Measurements from ENCODE around the gene NTM.

Gene NTM

GRCh38 chr11:131572423-131572822, 202.0 kb downstream of the NTM start:
- DNase-seq = no peak

GRCh38 chr11:131579932-131580387, 209.5 kb downstream of the NTM start:
- DNase-seq = no peak

GRCh38 chr11:131580476-131580875, 210.1 kb downstream of the NTM start:
- no peak for DNase-seq

- no peak for DNase-seq
Measured at GRCh38 chr11:131581046-131581445, 210.6 kb downstream of the NTM start.

- no peak for DNase-seq
Measured at GRCh38 chr11:131582021-131582525, 211.7 kb downstream of the NTM start.

- no peak for DNase-seq
Measured at GRCh38 chr11:131583421-131583820, 213.0 kb downstream of the NTM start.

GRCh38 chr11:131583938-131584337, 213.5 kb downstream of the NTM start:
- no peak for DNase-seq

- no peak for DNase-seq
Measured at GRCh38 chr11:131584785-131585592, 214.6 kb downstream of the NTM start.

- DNase-seq = no peak
Measured at GRCh38 chr11:131588057-131588456, 217.6 kb downstream of the NTM start.

GRCh38 chr11:131591051-131591461, 220.6 kb downstream of the NTM start:
- DNase-seq = no peak

- no peak for DNase-seq
Measured at GRCh38 chr11:131592152-131592551, 221.7 kb downstream of the NTM start.

GRCh38 chr11:131592734-131593133, 222.3 kb downstream of the NTM start:
- no peak for DNase-seq

GRCh38 chr11:131593301-131593700, 222.9 kb downstream of the NTM start:
- no peak for DNase-seq

GRCh38 chr11:131595797-131596196, 225.4 kb downstream of the NTM start:
- DNase-seq = no peak

GRCh38 chr11:131597890-131598289, 227.5 kb downstream of the NTM start:
- DNase-seq = no peak

GRCh38 chr11:131598305-131598704, 227.9 kb downstream of the NTM start:
- DNase-seq = no peak

- no peak for DNase-seq
Measured at GRCh38 chr11:131599285-131599684, 228.9 kb downstream of the NTM start.

GRCh38 chr11:131600628-131601027, 230.2 kb downstream of the NTM start:
- DNase-seq = no peak

- DNase-seq = no peak
Measured at GRCh38 chr11:131601586-131601985, 231.2 kb downstream of the NTM start.

GRCh38 chr11:131602431-131602830, 232.0 kb downstream of the NTM start:
- DNase-seq = no peak

- DNase-seq = no peak
Measured at GRCh38 chr11:131606811-131607335, 236.5 kb downstream of the NTM start.

GRCh38 chr11:131609337-131609736, 238.9 kb downstream of the NTM start:
- no peak for DNase-seq

- DNase-seq = no peak
Measured at GRCh38 chr11:131609921-131610320, 239.5 kb downstream of the NTM start.

GRCh38 chr11:131611322-131611721, 240.9 kb downstream of the NTM start:
- DNase-seq = no peak

- DNase-seq = no peak
Measured at GRCh38 chr11:131612533-131612932, 242.1 kb downstream of the NTM start.

Measured in activated T-cell treated with anti-CD3 and anti-CD28 coated beads, Interleukin-2, amount 50 U/mL, for 1 hour (primary cell).